HepG2 (cell line): ENCODE results near the gene UPB1. TPM values are rescaled to one million over a fixed set of nuclear protein-coding genes. Genes with fewer than 3 reads are reported as not detected.
A peak's percentile ranks its signal among the peaks of the same experiment; 100 is the strongest.

Source experiments
- CREM ChIP-seq, 2 experiments: sonication (generic) in 1 of 2; formaldehyde crosslinking in 1 of 2; IDR thresholded peaks; 2 replicates each; pipeline versions ENCODE4 v1.4.0 to v1.6.1; 2016 to 2020; ENCODE audit warnings: antibody characterized with exemption in 1 of 2, mild to moderate bottlenecking in 1 of 2, missing genetic modification reagents in 1 of 2
- FUBP1 ChIP-seq: sonication (generic); formaldehyde crosslinking; IDR thresholded peaks from 2 replicates; pipeline ENCODE4 v1.5.1; 2020; ENCODE audit warnings: missing genetic modification reagents, mild to moderate bottlenecking, borderline replicate concordance
- IRF2 ChIP-seq: IDR thresholded peaks from 2 replicates; pipeline ENCODE4 v1.6.1; 2018; ENCODE audit warnings: missing genetic modification reagents, missing compliant biosample characterization
- SKIL ChIP-seq: sonication (generic); formaldehyde crosslinking; IDR thresholded peaks from 2 replicates; pipeline ENCODE4 v1.8.0; 2022; ENCODE audit warnings: missing genetic modification reagents, mild to moderate bottlenecking, moderate library complexity, borderline replicate concordance
- SMAD3 ChIP-seq: sonication (generic); formaldehyde crosslinking; IDR thresholded peaks from 2 replicates; pipeline ENCODE4 v1.4.0; 2020; ENCODE audit warnings: missing genetic modification reagents
- SOX5 ChIP-seq: IDR thresholded peaks from 2 replicates; pipeline ENCODE4 v1.6.1; 2016; ENCODE audit warnings: borderline replicate concordance
- TEAD3 ChIP-seq: optimal IDR thresholded peaks from 2 replicates; pipeline ENCODE3; 2016; ENCODE audit warnings: borderline replicate concordance
- TMF1 ChIP-seq: sonication (generic); formaldehyde crosslinking; IDR thresholded peaks from 2 replicates; pipeline ENCODE4 v1.8.1; 2022; ENCODE audit warnings: low read depth, missing genetic modification reagents
- ZIK1 ChIP-seq: sonication (generic); formaldehyde crosslinking; IDR thresholded peaks from 2 replicates; pipeline ENCODE4 v1.5.0; 2020; ENCODE audit warnings: mild to moderate bottlenecking, low read depth, missing genetic modification reagents, borderline replicate concordance
- ZNF382 ChIP-seq: sonication (generic); formaldehyde crosslinking; IDR thresholded peaks from 2 replicates; pipeline ENCODE4 v1.5.0; 2020; ENCODE audit warnings: missing genetic modification reagents, mild to moderate bottlenecking, borderline replicate concordance
- ZNF598 ChIP-seq: sonication (generic); formaldehyde crosslinking; IDR thresholded peaks from 2 replicates; pipeline ENCODE4 v1.5.1; 2020; ENCODE audit warnings: mild to moderate bottlenecking, missing genetic modification reagents, borderline replicate concordance
- ZNF678 ChIP-seq: sonication (generic); formaldehyde crosslinking; IDR thresholded peaks from 2 replicates; pipeline ENCODE4 v1.4.0; 2020; ENCODE audit warnings: mild to moderate bottlenecking, missing genetic modification reagents
- ZNF720 ChIP-seq: sonication (generic); formaldehyde crosslinking; IDR thresholded peaks from 2 replicates; pipeline ENCODE4 v1.4.0; 2020; ENCODE audit warnings: missing genetic modification reagents
- polyA plus RNA-seq, 8 experiments: library from polyadenylated mRNA; depleted of rRNA in 3 of 8; stranded (reverse) in 7 of 8; unstranded in 1 of 8; fragments of >200 nt; fragmentation: Illumina TruSeq in 4 of 8; extraction: Trizol in 4 of 8; gene quantifications; 2 replicates each; pipeline versions ENCODE4 v1.2.1 to v1.2.3, GENCODE V29; 2011 to 2016; ENCODE audit warnings: low read depth in 4 of 8, missing spikeins in 1 of 8, mixed read lengths in 1 of 8; ENCODE audit not compliant: insufficient read depth in 1 of 8
- total RNA-seq, 5 experiments: library from RNA; depleted of rRNA; stranded (reverse); fragments of >200 nt; fragmentation: Illumina TruSeq; extraction: Trizol; gene quantifications; 2 replicates each; pipeline ENCODE4 v1.2.3, GENCODE V29; 2016; ENCODE audit warnings: low read depth in 1 of 5
- TF ChIP-seq, protein P1 (sequence below): sonication (generic); formaldehyde crosslinking; IDR thresholded peaks from 2 replicates; pipeline ENCODE4 v1.5.0; 2020; ENCODE audit warnings: mild to moderate bottlenecking, missing genetic modification reagents, borderline replicate concordance
- TF ChIP-seq, protein P2 (sequence below): sonication (generic); formaldehyde crosslinking; IDR thresholded peaks from 2 replicates; pipeline ENCODE4 v1.4.0; 2020; ENCODE audit warnings: low read depth, mild to moderate bottlenecking, missing genetic modification reagents

UPB1 gene
- total and polyA plus RNA-seq, 2 of the 13 experiments (the other 11 are each of a cell fraction or from before 2014, with no cell fraction given): 0.38 to 1.2 TPM

DNA sequence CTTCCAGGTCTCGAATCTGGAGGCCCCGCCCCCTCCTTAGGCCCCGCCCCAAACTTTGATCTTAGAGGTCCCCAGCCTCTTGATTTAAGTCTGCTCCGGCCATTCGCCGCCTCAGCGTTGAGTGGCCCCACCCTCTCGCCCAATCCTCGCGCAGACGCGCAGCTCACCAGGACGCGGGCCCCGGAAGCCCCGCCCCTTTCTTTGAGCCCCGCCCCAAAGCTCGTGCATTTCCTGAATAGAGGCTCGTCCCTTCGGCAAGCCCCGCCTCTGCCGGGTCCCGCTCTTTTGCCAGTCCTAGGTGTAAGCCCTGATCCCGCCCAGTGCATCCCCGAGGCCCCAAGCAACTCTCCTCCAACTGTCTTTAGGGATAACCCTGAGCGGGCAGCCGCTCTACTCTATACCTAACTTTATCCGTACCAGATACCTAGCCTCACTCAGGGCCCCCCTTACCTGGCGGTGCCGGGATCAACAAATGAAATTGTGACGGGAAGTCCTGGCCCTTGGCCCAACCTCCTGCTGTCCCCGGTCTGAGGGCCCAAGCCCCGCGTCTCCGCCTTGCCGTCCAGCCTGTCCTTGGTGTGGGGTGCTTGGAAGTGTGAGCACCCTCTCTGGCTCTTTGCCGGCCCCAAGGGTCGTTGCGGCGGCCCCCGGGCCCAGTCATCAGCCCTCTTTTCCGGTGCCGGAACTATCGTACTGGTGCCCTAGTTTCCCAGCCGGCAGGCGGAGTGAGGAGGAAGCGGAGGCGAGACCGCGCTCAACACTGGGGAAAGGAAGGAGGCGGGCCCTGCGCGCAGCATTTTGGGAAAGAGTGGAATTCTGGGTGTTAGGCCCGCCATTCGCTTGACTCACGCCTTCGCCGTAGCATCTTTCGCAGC, 60.3 kb downstream of the UPB1 start, which contains the start of gene SNRPD3 (continued):
- TF ChIP-seq, protein P1, sequence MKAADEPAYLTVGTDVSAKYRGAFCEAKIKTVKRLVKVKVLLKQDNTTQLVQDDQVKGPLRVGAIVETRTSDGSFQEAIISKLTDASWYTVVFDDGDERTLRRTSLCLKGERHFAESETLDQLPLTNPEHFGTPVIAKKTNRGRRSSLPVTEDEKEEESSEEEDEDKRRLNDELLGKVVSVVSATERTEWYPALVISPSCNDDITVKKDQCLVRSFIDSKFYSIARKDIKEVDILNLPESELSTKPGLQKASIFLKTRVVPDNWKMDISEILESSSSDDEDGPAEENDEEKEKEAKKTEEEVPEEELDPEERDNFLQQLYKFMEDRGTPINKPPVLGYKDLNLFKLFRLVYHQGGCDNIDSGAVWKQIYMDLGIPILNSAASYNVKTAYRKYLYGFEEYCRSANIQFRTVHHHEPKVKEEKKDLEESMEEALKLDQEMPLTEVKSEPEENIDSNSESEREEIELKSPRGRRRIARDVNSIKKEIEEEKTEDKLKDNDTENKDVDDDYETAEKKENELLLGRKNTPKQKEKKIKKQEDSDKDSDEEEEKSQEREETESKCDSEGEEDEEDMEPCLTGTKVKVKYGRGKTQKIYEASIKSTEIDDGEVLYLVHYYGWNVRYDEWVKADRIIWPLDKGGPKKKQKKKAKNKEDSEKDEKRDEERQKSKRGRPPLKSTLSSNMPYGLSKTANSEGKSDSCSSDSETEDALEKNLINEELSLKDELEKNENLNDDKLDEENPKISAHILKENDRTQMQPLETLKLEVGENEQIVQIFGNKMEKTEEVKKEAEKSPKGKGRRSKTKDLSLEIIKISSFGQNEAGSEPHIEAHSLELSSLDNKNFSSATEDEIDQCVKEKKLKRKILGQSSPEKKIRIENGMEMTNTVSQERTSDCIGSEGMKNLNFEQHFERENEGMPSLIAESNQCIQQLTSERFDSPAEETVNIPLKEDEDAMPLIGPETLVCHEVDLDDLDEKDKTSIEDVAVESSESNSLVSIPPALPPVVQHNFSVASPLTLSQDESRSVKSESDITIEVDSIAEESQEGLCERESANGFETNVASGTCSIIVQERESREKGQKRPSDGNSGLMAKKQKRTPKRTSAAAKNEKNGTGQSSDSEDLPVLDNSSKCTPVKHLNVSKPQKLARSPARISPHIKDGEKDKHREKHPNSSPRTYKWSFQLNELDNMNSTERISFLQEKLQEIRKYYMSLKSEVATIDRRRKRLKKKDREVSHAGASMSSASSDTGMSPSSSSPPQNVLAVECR: peak; percentile 94
- TF ChIP-seq, protein P2, sequence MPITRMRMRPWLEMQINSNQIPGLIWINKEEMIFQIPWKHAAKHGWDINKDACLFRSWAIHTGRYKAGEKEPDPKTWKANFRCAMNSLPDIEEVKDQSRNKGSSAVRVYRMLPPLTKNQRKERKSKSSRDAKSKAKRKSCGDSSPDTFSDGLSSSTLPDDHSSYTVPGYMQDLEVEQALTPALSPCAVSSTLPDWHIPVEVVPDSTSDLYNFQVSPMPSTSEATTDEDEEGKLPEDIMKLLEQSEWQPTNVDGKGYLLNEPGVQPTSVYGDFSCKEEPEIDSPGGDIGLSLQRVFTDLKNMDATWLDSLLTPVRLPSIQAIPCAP (CRISPR knock-in tag): no peak
- peak; percentile 83 for TF ChIP-seq CREM (IDR thresholded peaks at IDR 0.05)
- no peak for TF ChIP-seq CREM (CRISPR knock-in tag; IDR thresholded peaks at IDR 0.05)
- TF ChIP-seq ZNF720 (CRISPR knock-in tag): no peak
- TF ChIP-seq IRF2: peak; percentile 88
- TF ChIP-seq FUBP1 (CRISPR knock-in tag): no peak
- TF ChIP-seq ZNF678 (CRISPR knock-in tag): no peak
- no peak for TF ChIP-seq TMF1
- TF ChIP-seq SKIL (CRISPR knock-in tag): no peak
- peak; percentile 97 for TF ChIP-seq ZNF598
- peak; percentile 88; the same call in 1 of the 2 replicates for TF ChIP-seq ZIK1 (CRISPR knock-in tag)
- peak; percentile 19; the same call in 1 of the 2 replicates for TF ChIP-seq SOX5 (CRISPR knock-in tag)
- TF ChIP-seq SMAD3: peak; percentile 94
- no peak for TF ChIP-seq ZNF382 (CRISPR knock-in tag)
- peak; percentile 78 for TF ChIP-seq TEAD3 (CRISPR knock-in tag)
